D721Med (cell line): ENCODE results near the gene MGST1.

Experiments used
- DNase-seq: peaks from one replicate; pipeline ENCODE4 v3.0.0; 2011; ENCODE audit warnings: low spot score; ENCODE audit not compliant: insufficient read length
- FAIRE-seq: peaks from 2 replicates; lab custom pipeline; 2011; peaks lifted over from hg19 to GRCh38; lab: Jason Lieb, UNC
- TF ChIP-seq, protein P1 (sequence below): IDR thresholded peaks from 2 replicates; pipeline ENCODE4 v1.5.1; 2012; ENCODE audit warnings: mild to moderate bottlenecking, control low read depth; ENCODE audit not compliant: insufficient read depth; ENCODE audit errors: missing control alignments

MGST1 gene

GRCh38 chr12:16329594-16329993 is 17.9 kb upstream of the MGST1 start:
- FAIRE-seq: no peak
- no peak for DNase-seq
- TF ChIP-seq, protein P1, sequence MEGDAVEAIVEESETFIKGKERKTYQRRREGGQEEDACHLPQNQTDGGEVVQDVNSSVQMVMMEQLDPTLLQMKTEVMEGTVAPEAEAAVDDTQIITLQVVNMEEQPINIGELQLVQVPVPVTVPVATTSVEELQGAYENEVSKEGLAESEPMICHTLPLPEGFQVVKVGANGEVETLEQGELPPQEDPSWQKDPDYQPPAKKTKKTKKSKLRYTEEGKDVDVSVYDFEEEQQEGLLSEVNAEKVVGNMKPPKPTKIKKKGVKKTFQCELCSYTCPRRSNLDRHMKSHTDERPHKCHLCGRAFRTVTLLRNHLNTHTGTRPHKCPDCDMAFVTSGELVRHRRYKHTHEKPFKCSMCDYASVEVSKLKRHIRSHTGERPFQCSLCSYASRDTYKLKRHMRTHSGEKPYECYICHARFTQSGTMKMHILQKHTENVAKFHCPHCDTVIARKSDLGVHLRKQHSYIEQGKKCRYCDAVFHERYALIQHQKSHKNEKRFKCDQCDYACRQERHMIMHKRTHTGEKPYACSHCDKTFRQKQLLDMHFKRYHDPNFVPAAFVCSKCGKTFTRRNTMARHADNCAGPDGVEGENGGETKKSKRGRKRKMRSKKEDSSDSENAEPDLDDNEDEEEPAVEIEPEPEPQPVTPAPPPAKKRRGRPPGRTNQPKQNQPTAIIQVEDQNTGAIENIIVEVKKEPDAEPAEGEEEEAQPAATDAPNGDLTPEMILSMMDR: no peak

GRCh38 chr12:16330560-16330959 is 16.9 kb upstream of the MGST1 start:
- DNase-seq (no peak), FAIRE-seq (no peak)
- TF ChIP-seq, protein P1: no peak

DNA sequence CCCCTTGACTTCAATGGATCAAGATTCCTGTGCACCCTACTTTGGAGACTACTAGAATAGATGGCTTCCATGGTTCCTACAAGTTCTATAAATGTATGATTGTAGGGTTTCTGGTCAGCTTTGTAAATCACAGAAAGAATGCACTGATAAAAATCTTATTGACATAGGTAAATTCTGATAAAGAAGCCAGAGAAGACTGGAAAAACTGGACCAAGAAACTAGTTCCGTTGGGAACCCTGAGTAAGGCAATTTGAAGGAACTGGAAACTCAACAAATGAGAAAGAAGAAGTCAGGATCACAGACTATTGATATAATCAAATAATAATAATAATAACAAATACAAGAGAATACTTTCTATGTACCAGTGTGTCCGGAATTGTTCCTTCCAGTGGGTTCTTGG is 15.4 kb upstream of the MGST1 start:
- DNase-seq: no peak
- TF ChIP-seq, protein P1: no peak
- FAIRE-seq: no peak

GRCh38 chr12:16335838-16336237 is 11.6 kb upstream of the MGST1 start:
- FAIRE-seq (no peak), DNase-seq (no peak)
- TF ChIP-seq, protein P1: no peak

GRCh38 chr12:16344269-16344668 is 3.2 kb upstream of the MGST1 start:
- no peak for DNase-seq
- TF ChIP-seq, protein P1: no peak
- no peak for FAIRE-seq

GRCh38 chr12:16345105-16345504 is 2.3 kb upstream of the MGST1 start:
- FAIRE-seq: no peak
- TF ChIP-seq, protein P1: no peak
- DNase-seq: no peak

DNA sequence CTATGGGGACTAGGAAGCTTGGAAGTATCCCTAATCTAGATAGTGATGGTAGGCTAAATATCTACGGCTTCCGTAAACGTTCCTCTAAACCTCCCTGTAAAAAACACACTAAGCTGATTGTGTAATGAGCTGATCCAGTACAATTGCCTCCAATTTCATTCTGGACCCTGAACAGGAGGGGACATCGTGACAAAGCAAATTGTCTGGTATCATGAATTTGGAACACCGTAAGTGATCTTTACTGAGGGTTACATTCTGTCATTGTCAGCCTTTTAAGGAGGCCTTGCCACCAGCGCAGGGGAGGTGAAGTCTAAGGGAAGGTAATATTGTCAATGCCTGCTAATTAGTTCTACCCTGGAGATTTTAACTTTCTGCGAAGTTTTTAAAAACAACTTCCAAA is 487 bp upstream of the MGST1 start:
- no peak for DNase-seq
- FAIRE-seq: no peak

More for the DNA sequence above, 487 bp upstream of the MGST1 start:
- TF ChIP-seq, protein P1: no peak
